GM18868 (cell line): ENCODE data around the gene ASB17.
A peak's percentile ranks its signal among the peaks of the same experiment; 100 is the strongest.
"Not testable (repeated sequence)": the region's sequence is repeated elsewhere in the genome, so short reads cannot be mapped to it uniquely, and the experiment has no call there.

Source experiments
- ATAC-seq: cut with Tn5 transposase; IDR thresholded peaks from one replicate; pipeline ENCODE4 v1.9.1; 2021; ENCODE audit warnings: mild to moderate bottlenecking, moderate library complexity; ENCODE audit not compliant: unreplicated experiment

The ASB17 gene

GRCh38 chr1:75932304-75932703, at the start of gene ASB17:
TSS of gene ASB17 (minus strand) at chr1:75932404. CDS start at chr1:75932291, 113 bp downstream.
- no peak for ATAC-seq

GRCh38 chr1:75980972-75981897, 49.0 kb upstream of the ASB17 start:
- ATAC-seq: peak; percentile 35

DNA sequence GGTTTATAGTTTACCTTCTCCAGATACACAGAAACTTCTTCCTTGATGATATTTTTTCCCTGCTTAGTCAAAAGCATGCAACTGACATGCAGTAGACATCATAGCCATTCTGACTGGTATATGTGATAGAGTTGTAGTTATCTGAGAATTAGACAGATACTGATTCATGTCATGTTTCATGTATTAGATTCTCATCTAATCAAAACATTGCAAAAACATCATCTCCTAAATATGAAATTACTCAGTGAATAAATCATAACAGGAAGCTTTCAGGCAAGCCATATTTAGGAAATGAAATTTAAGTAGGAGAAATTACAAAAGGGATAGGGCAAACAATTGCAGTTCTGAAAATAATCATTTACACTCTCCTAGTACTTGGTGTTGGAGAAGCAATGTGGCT, 38.4 kb upstream of the ASB17 start:
- no peak for ATAC-seq

DNA sequence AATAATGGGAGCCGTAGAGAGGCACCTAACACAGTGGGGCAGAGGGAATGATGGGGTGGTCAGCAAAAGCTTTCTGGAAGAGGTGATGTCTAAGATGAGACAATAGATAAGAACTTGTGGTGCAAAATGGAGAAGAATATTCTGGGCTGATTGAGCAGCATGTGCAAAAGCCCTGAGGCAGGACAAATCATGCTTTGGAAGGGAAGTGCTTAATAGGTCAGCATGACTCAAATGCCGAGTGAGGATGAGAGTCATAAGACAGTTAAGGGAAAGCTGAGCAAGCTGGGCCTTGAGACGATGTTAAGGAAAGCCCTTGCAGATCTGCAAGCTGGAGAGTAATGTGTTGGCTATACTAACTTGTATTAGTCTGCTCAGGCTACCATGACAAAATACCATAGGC, 37.3 kb upstream of the ASB17 start:
- no peak for ATAC-seq

DNA sequence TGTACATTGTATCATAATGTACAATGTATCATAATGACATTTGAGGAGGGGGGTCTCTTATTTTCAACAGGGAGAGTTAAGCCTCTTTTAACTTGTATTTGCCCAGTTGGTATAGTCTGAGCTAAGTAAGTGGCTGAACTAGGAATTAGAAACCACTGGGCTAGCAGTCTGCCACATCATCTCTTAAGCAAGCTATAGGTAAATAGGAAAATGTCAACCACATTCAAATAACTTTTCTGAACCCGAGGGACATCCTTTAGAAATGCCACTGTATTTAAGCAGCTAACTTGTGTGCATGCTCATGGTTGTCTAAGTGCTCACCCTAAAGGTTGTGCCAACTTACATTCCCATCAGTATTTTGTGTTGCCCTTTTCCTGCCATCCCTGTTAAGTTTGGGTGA, 35.5 kb upstream of the ASB17 start:
- ATAC-seq: no peak

GRCh38 chr1:75964760-75965408, 32.7 kb upstream of the ASB17 start:
- ATAC-seq: no peak

DNA sequence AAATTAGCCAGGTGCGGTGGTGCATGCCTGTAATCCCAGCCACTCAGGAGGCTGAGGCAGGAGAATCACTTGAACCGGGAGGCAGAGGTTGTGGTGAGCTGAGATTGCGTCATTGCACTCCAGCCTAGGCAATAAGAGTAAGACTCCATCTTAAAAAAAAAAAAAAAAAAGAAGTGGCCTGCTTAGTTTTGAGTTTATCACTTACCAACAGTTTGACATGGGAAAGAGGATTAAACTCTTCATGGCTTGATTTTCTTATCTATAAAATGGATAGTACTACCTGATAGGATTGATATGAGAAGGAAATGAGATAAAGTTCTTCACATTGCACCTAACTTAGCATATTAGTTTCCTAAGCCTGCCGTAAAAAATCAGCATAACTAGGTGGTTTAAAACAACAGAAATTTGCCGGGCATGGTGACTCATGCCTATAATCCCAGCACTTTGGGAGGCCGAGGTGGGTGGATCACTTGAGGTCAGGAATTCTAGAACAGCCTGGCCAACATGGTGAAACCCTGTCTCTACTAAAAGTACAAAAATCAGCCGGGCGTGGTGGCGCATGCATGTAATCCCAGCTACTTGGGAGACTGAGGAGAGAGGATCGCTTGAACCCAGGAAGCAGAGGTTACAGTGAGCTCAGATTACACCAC, 32.0 kb upstream of the ASB17 start:
- ATAC-seq: not testable (repeated sequence)

- ATAC-seq: no peak
Measured at GRCh38 chr1:75954586-75954985, 22.4 kb upstream of the ASB17 start.

DNA sequence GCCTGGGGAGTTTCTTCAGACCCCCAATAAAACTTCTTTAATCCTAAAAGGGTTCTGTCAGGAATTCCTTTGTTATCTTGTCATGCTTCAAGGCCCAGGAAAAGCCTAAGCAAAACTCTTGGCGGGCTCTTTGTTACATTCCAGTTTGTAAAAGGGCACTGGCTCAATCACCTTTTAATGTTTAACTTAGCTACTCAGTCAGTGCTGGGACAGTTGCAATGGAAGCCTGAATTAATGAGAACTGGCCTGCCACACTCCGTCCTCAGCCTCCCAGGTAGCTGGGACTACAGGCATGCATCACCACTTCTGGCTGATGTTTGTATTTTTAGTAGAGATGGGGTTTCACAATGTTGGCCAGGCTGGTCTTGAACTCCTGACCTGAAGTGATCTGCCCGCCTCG, 21.3 kb upstream of the ASB17 start:
- ATAC-seq: no peak

DNA sequence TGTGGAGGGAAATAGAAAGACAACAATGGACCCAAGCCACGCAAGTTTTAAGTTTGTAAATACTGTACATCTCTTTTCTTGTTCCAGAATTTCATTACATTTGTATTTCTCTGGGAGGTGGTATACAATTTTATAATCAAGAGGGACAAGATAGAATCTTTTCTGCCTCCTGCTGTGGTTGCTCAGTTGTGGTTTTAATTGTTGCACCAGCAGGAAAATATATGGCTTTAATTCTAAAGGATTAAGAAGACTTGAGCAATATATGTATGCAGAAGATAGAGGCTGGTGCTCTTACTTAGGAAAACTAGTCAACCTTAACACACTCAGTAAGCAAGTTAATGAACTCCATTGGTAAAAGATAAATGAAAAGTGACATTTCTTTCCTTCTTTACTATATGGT, 19.8 kb upstream of the ASB17 start:
- no peak for ATAC-seq

- no peak for ATAC-seq
Measured at GRCh38 chr1:75950176-75950575, 18.0 kb upstream of the ASB17 start.

GRCh38 chr1:75943037-75943436, 10.8 kb upstream of the ASB17 start:
- ATAC-seq: peak; percentile 77

GRCh38 chr1:75937034-75937433, 4.8 kb upstream of the ASB17 start:
- peak; percentile 81 for ATAC-seq

DNA sequence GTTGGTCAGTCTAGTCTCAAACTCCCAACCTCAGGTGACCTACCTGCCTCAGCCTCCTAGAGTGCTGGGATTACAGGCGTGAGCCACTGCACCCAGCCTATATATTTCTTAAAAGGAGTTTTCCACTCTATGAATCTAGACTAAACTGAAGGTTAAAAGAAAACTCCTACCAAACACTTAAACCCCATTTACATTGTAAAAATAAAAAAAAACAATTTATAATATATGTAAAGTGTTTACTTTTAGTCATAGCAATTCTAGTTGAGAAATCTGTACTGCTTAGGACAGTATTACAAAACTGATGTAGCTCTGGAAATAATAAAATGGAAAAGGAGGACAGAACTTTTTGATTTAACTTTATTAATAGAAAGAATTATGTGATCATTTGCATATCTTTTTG, 9.5 kb downstream of the ASB17 start:
- no peak for ATAC-seq

GRCh38 chr1:75916834-75917233, 15.4 kb downstream of the ASB17 start:
- no peak for ATAC-seq

- peak; percentile 96 for ATAC-seq
Measured at GRCh38 chr1:75908717-75909152, 23.5 kb downstream of the ASB17 start.

- ATAC-seq: no peak
Measured at GRCh38 chr1:75901371-75901770, 30.8 kb downstream of the ASB17 start.

GRCh38 chr1:75884437-75884836, 47.8 kb downstream of the ASB17 start:
- ATAC-seq: no peak

GRCh38 chr1:75879985-75880384, 52.2 kb downstream of the ASB17 start:
- ATAC-seq: no peak

- ATAC-seq: no peak
Measured at GRCh38 chr1:75870951-75871350, 61.3 kb downstream of the ASB17 start.
